Kidney (tissue), 14 donors: ENCODE results near the gene TLR2. TPM values are rescaled to one million over a fixed set of nuclear protein-coding genes. Genes with fewer than 3 reads are reported as not detected.

ENCODE experiments used
- DNase-seq, 5 donors: peaks; one replicate each; pipeline ENCODE4 v3.0.0-alpha.2; 2013 to 2020
- FAIRE-seq: peaks from 2 replicates; lab custom pipeline; 2012; peaks lifted over from hg19 to GRCh38; lab: Jason Lieb, UNC
- H3K27ac ChIP-seq, 2 donors: one replicate each; pipeline ENCODE4 v1.7.0; 2013; ENCODE audit warnings: low read depth in 2 of 2, low read length in 2 of 2, inconsistent platforms in 1 of 2
- H3K27me3 ChIP-seq: one replicate; pipeline ENCODE4 v1.7.1; 2013; ENCODE audit warnings: low read length, inconsistent platforms; ENCODE audit not compliant: control insufficient read depth, insufficient read depth
- H3K36me3 ChIP-seq, 3 donors: one replicate each; pipeline versions ENCODE4 v1.7.0 to v1.7.1; 2013; ENCODE audit warnings: low read length in 3 of 3, control low read depth in 1 of 3, inconsistent platforms in 1 of 3; ENCODE audit not compliant: insufficient read depth in 3 of 3, control insufficient read depth in 2 of 3
- H3K4me1 ChIP-seq, 3 donors: one replicate each; pipeline versions ENCODE4 v1.7.0 to v1.7.1; 2013; ENCODE audit warnings: low read length in 3 of 3, inconsistent platforms in 1 of 3, low read depth in 1 of 3; ENCODE audit not compliant: control insufficient read depth in 2 of 3, insufficient read depth in 2 of 3
- H3K4me3 ChIP-seq, 3 donors: one replicate each; pipeline versions ENCODE4 v1.7.0 to v1.8.1; 2013; ENCODE audit warnings: low read length in 3 of 3, control low read depth in 1 of 3, inconsistent platforms in 1 of 3
- H3K9ac ChIP-seq, 3 donors: one replicate each; pipeline versions ENCODE4 v1.7.0 to v1.7.1; 2013; ENCODE audit warnings: low read length in 3 of 3, control low read depth in 1 of 3, inconsistent platforms in 1 of 3
- H3K9me3 ChIP-seq, 3 donors: one replicate each; pipeline versions ENCODE4 v1.7.0 to v1.7.1; 2013; ENCODE audit warnings: low read length in 3 of 3, control low read depth in 1 of 3, inconsistent platforms in 1 of 3; ENCODE audit not compliant: control insufficient read depth in 2 of 3, insufficient read depth in 1 of 3
- intact Hi-C: fragments of 100-400 bp; cut with DNase I; formaldehyde crosslinking; loops from one replicate; pipeline ENCODE4 v1.11.1; 2022
- polyA plus RNA-seq: library from polyadenylated mRNA; stranded (reverse); fragments of 350-450 nt; fragmentation: Illumina TruSeq; extraction: RNeasy Lipid Tissue Mini Kit (QIAGEN cat#74804); gene quantifications from one replicate; pipeline ENCODE4 v1.2.3, GENCODE V29; 2014; ENCODE audit warnings: low read depth, low replicate concordance; ENCODE audit not compliant: insufficient read depth
- total RNA-seq: library from RNA; stranded (reverse); fragmentation: NEBNext Ultra II Directional; extraction: Animal tissue kit (Norgen Biotek cat#: 25700); gene quantifications from one replicate; pipeline ENCODE4 v1.2.1, GENCODE V29; 2021
- TF ChIP-seq, protein P1 (sequence below): IDR thresholded peaks from 3 replicates; pipeline ENCODE4 v1.5.1; 2012; ENCODE audit warnings: mild to moderate bottlenecking, moderate library complexity, borderline replicate concordance; ENCODE audit not compliant: insufficient read depth; ENCODE audit errors: extremely low read depth
- donor health status: control.
- donor health status: control.
- donor health status: control.
- donor health status: control.
- donor health status: control.
- donor health status: DM: yes; HTN: yes; CAD: no.
- donor health status: Normal renal cell carcinoma (clear cell type).

Gene TLR2
- total and polyA plus RNA-seq, 2 donors from 2014 or later, result 8.0 to 59.5 TPM

DNA sequence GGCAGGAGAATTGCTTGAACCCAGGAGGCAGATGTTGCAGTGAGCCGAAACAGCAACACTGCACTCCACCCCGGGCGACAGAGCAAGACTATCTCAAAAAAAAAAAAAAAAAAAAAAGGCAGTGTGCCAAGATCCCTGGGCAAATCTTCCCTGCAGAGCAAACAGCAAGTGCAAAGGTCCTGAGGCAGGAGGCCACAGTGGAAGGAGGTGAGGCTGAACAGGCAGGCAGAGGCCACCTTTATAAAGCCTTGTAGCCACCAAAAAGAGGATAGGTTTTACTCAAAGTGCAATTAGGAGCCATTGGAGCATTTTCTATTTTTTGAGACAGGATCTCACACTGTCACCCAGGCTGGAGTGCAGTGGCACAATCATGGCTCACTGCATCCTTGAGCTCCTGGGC is 45.1 kb upstream of the TLR2 start:
- Histone ChIP-seq H3K27ac (no peak overlapping the region), H3K9ac (no peak overlapping the region), H3K4me1 (peaks cover 0 to 2% (median 0%) of the 10 kb centered on the region in 3 donors), H3K4me3 (no peak overlapping the region), H3K36me3 (peaks cover 0 to 4% (median 3%) of the 10 kb centered on the region in 3 donors), H3K27me3 (no peaks in the 10 kb centered on the region), H3K9me3 (no peaks in the 10 kb centered on the region)
- DNase-seq, result no peak
- FAIRE-seq, result no peak
- intact Hi-C loops, result loop anchor here (5.0 kb wide), 1 partner anchor 108 kb away; no protein-coding TSS in a partner anchor
- TF ChIP-seq, protein P1, sequence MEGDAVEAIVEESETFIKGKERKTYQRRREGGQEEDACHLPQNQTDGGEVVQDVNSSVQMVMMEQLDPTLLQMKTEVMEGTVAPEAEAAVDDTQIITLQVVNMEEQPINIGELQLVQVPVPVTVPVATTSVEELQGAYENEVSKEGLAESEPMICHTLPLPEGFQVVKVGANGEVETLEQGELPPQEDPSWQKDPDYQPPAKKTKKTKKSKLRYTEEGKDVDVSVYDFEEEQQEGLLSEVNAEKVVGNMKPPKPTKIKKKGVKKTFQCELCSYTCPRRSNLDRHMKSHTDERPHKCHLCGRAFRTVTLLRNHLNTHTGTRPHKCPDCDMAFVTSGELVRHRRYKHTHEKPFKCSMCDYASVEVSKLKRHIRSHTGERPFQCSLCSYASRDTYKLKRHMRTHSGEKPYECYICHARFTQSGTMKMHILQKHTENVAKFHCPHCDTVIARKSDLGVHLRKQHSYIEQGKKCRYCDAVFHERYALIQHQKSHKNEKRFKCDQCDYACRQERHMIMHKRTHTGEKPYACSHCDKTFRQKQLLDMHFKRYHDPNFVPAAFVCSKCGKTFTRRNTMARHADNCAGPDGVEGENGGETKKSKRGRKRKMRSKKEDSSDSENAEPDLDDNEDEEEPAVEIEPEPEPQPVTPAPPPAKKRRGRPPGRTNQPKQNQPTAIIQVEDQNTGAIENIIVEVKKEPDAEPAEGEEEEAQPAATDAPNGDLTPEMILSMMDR, result no peak

DNA sequence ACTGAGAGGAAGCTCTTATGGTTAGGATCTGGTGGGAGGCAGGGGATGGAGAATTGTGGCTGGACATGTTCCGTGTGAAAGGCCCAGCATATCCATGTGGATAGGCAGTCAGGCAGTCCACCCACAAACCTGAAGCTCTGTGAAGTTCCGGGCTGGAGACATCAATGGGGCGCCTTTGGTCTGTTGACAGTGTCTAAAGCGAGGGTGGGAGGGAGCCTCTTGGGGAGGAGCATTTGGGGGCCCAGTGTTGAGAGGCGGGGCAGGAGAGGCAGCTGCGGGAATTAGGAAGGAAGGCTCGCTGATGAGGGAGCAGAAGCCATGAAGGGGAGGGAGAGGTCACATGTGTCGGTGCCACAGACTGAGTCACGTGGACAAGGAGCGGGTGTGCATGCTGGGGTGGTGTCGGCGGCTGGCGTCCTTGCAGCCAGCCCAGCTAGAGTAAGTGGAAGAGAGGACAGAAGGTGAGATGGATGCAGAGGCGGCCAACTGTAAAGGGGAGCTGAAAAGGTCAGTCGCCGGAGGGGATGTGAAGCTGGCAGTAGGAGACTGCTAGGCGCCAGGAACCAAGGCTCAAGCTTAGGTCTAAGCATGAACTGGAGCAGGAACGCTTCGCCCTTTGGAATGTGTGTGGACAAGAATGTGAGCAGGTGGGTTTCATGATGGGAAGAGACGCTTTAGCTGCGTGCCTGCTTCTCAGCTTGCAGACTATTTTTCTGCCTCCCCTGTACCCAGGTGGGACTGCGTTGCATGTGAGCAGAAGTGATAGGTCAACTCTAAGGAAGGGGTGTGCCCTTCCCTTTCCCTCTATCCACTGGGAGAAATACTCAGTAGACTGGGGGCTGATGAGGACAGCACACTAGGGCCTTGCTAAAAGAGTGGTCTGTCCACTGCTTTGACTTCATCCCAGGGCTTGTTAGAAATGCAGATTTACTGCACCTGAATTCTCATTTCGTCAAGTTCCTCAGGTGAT is 44.0 kb upstream of the TLR2 start:
- TF ChIP-seq, protein P1, result no peak
- no peak for FAIRE-seq

DNA sequence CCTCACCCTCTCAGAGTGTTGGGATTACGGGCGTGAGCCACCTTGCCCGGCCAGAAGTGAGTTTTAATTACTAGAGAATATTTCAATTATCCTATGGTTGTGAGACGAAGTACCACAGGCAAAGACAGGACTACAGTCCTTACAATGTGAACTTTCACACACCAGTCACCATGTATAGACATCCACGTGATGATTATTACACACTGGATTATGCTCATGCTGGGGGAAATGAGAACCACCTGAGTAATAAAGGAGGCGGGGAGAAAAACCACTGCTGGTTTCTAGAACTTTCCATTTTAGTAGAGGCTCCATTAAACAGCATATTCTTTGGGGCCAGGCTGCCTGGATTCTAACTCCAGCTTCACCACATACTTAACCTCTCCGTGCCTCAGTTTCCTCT is 42.5 kb upstream of the TLR2 start:
- H3K27ac ChIP-seq, result no peak overlapping the region
- no peak overlapping the region for H3K4me3 ChIP-seq
- H3K4me1 ChIP-seq, result peaks cover 0 to 2% (median 0%) of the 10 kb centered on the region in 3 donors
- DNase-seq (no peak), FAIRE-seq (no peak)
- intact Hi-C loops, result no loop called here
- no peaks in the 10 kb centered on the region for H3K36me3 ChIP-seq
- H3K9ac ChIP-seq, result no peak overlapping the region
- H3K27me3 ChIP-seq, result no peaks in the 10 kb centered on the region
- TF ChIP-seq, protein P1, result no peak
- H3K9me3 ChIP-seq, result no peaks in the 10 kb centered on the region

More for the DNA sequence above, 44.0 kb upstream of the TLR2 start:
- Histone ChIP-seq H3K4me1 (peaks cover 0 to 2% (median 0%) of the 10 kb centered on the region in 3 donors), H3K9me3 (no peaks in the 10 kb centered on the region), H3K27ac (no peak overlapping the region), H3K4me3 (no peak overlapping the region), H3K27me3 (no peaks in the 10 kb centered on the region), H3K9ac (no peak overlapping the region), H3K36me3 (peaks cover 0 to 3% (median 0%) of the 10 kb centered on the region in 3 donors)
- peak in 4 of 5 donors; percentile 64 to 68 (median 66) for DNase-seq
- intact Hi-C loops, result loop anchor here (5.0 kb wide), 1 partner anchor 107 kb away; no protein-coding TSS in a partner anchor
